Right lobe of liver (tissue), 6 donors: ENCODE measurements around the gene CTAGE1. TPM values are rescaled to one million over a fixed set of nuclear protein-coding genes. Genes with fewer than 3 reads are reported as not detected.

ENCODE experiments used
- ATAC-seq, 4 donors: fragments of 200-7000 bp; cut with Tn5 transposase; one replicate each; pipeline ENCODE4 v1.9.1; 2020; ENCODE audit warnings: mild to moderate bottlenecking in 4 of 4, moderate library complexity in 4 of 4
- DNase-seq, 3 donors: peaks; one replicate each; pipeline ENCODE4 v3.0.0-alpha.2; 2020
- H3K27ac ChIP-seq, 3 donors: fragments of 200-600 bp; one replicate each; pipeline ENCODE4 v1.8.0; 2022
- H3K27me3 ChIP-seq, 2 donors: fragments of 200-600 bp; one replicate each; pipeline ENCODE4 v1.8.0; 2022
- H3K36me3 ChIP-seq, 4 donors: fragments of 200-600 bp; sonication (generic) in 1 of 4; one replicate each; pipeline versions ENCODE4 v1.5.1 to v1.8.0; 2017 to 2022; ENCODE audit warnings: control low read depth in 1 of 4
- H3K4me1 ChIP-seq, 4 donors: fragments of 200-600 bp; sonication (generic) in 1 of 4; one replicate each; pipeline versions ENCODE4 v1.5.1 to v1.8.0; 2017 to 2022; ENCODE audit warnings: control low read depth in 1 of 4
- H3K4me3 ChIP-seq, 3 donors: fragments of 200-600 bp; one replicate each; pipeline ENCODE4 v1.8.0; 2022
- H3K9me3 ChIP-seq, 4 donors: fragments of 200-600 bp; sonication (generic) in 1 of 4; one replicate each; pipeline versions ENCODE4 v1.5.1 to v1.8.0; 2017 to 2022; ENCODE audit warnings: control low read depth in 1 of 4
- CTCF ChIP-seq, 4 donors: fragments of 200-600 bp in 3 of 4; fragments of 450-650 bp in 1 of 4; IDR thresholded peaks; one replicate each; pipeline versions ENCODE4 v1.5.1 to v1.8.0; 2016 to 2022; ENCODE audit warnings: antibody characterized with exemption in 4 of 4, mild to moderate bottlenecking in 2 of 4
- POLR2A ChIP-seq: fragments of 450-650 bp; IDR thresholded peaks from one replicate; pipeline ENCODE4 v1.6.1; 2017; ENCODE audit warnings: antibody characterized with exemption, mild to moderate bottlenecking
- WGBS: methylation state at CpG from one replicate; pipeline ENCODE4 v1.1.6; 2018; ENCODE audit warnings: low coverage, low lambda C conversion rate; ENCODE audit not compliant: insufficient coverage; ENCODE audit errors: missing lambda C conversion rate; 5-methylcytosine and 5-hydroxymethylcytosine counted together
- intact Hi-C, 2 donors: fragments of 100-400 bp; cut with DNase I; formaldehyde crosslinking; loops; one replicate each; pipeline versions ENCODE4 v1.11.2 to v1.14.1; 2022
- long read RNA-seq: library from polyadenylated mRNA; unstranded; transcript quantifications from one replicate; pipeline ENCODE4 v2.0.0, GENCODE V29; 2019
- total RNA-seq, 6 experiments: library from RNA; depleted of rRNA in 2 of 6; stranded (reverse); fragments of >200 nt in 2 of 6; fragmentation: NEBNext Ultra II Directional in 3 of 6; extraction: Animal tissue kit (Norgen Biotek cat#: 25700) in 3 of 6; gene quantifications; one replicate each; pipeline versions ENCODE4 v1.1.0 to v1.2.4, GENCODE V29; 2016 to 2023
- donor health status: DM: no; HTN: yes; CAD: no.
- donor health status: DM: no; HTN: no; CAD: no.
- donor health status: DM: no; HTN: no; CAD: no.
- donor health status: DM: no; HTN: yes; CAD: no.
- donor health status: DM: no; HTN: yes; CAD: no.

Gene CTAGE1
- not detected for total RNA-seq
- long read RNA-seq = 0 reads

- no peaks in the 10 kb centered on the region for H3K27me3 ChIP-seq
- TF ChIP-seq POLR2A = no peak
- no peak for TF ChIP-seq CTCF (IDR thresholded peaks at IDR 0.05)
Measured at GRCh38 chr18:22417496-22418188, at the start of gene CTAGE1. Gene CTAGE1 (minus strand): TSS chr18:22417915. CDS start chr18:22417811, 104 bp downstream.

GRCh38 chr18:22466608-22467395 lies 49.1 kb upstream of the CTAGE1 start:
- H3K27me3 ChIP-seq = no peaks in the 10 kb centered on the region
- H3K4me3 ChIP-seq = no peak overlapping the region
- peaks cover 0 to 26% (median 13%) of the 10 kb centered on the region in 4 donors for H3K4me1 ChIP-seq
- DNase-seq (no peak), ATAC-seq (peak; percentile 64 to 83 (median 74))
- no peaks in the 10 kb centered on the region for H3K9me3 ChIP-seq
- WGBS = 53% methylated on average over 3 of the region's 3 CpGs
- H3K27ac ChIP-seq = peak overlapping the region in 1 of 3 donors; percentile 12
- no peak for TF ChIP-seq CTCF (IDR thresholded peaks at IDR 0.05)
- no peak for TF ChIP-seq POLR2A
- intact Hi-C loops = no loop called here
- H3K36me3 ChIP-seq = no peaks in the 10 kb centered on the region

More at GRCh38 chr18:22417496-22418188, at the start of gene CTAGE1:
- Histone ChIP-seq H3K9me3 (no peaks in the 10 kb centered on the region), H3K4me1 (peaks cover 0 to 5% (median 0%) of the 10 kb centered on the region in 4 donors), H3K27ac (no peak within 1 kb of the TSS), H3K36me3 (no peaks in the 10 kb centered on the region), H3K4me3 (no peak within 1 kb of the TSS)
- intact Hi-C loops = no loop called here
- DNase-seq (no peak), ATAC-seq (no peak)
- WGBS = 83% methylated on average over 10 of the region's 24 CpGs

- 57% methylated on average over 3 of the region's 3 CpGs for WGBS
- DNase-seq = no peak
- no peak for TF ChIP-seq CTCF (IDR thresholded peaks at IDR 0.05)
- TF ChIP-seq POLR2A = no peak
- peak; percentile 53 to 85 (median 56) for ATAC-seq
- Histone ChIP-seq H3K27me3 (no peaks in the 10 kb centered on the region), H3K9me3 (no peaks in the 10 kb centered on the region), H3K4me1 (peaks cover 0 to 22% (median 12%) of the 10 kb centered on the region in 4 donors), H3K4me3 (no peak overlapping the region), H3K36me3 (no peaks in the 10 kb centered on the region), H3K27ac (peak overlapping the region in 1 of 3 donors; percentile 12)
- intact Hi-C loops = no loop called here
Measured at GRCh38 chr18:22465859-22466457, 48.2 kb upstream of the CTAGE1 start.

GRCh38 chr18:22463076-22463475 lies 45.4 kb upstream of the CTAGE1 start:
- 85% methylated on average over 5 of the region's 5 CpGs for whole genome bisulfite sequencing
- H3K36me3 ChIP-seq = no peaks in the 10 kb centered on the region
- intact Hi-C loops = no loop called here
- H3K4me3 ChIP-seq = no peak overlapping the region
- no peak overlapping the region for H3K27ac ChIP-seq
- ATAC-seq (no peak), DNase-seq (no peak)
- H3K4me1 ChIP-seq = peaks cover 0 to 15% (median 6%) of the 10 kb centered on the region in 4 donors
- no peaks in the 10 kb centered on the region for H3K9me3 ChIP-seq
- TF ChIP-seq CTCF (IDR thresholded peaks at IDR 0.05) (no peak), POLR2A (no peak)
- no peaks in the 10 kb centered on the region for H3K27me3 ChIP-seq
